Brain microvascular endothelial cell (primary cell): Measurements from ENCODE around the gene MPND.

ENCODE experiments used
- DNase-seq: peaks from one replicate; pipeline ENCODE4 v3.0.0-alpha.2; 2020
- H3K27ac ChIP-seq: fragments of 250-450 bp; sonication (Bioruptor Pico); 2 replicates; pipeline ENCODE4 v1.5.1; 2020; ENCODE audit warnings: mild to moderate bottlenecking, moderate library complexity
- H3K27me3 ChIP-seq: fragments of 250-450 bp; sonication (Bioruptor Pico); replicated peaks from 2 replicates; pipeline ENCODE4 v1.5.1; 2020; ENCODE audit warnings: mild to moderate bottlenecking
- H3K36me3 ChIP-seq: fragments of 250-450 bp; sonication (Bioruptor Pico); replicated peaks from 2 replicates; pipeline ENCODE4 v1.5.1; 2020; ENCODE audit warnings: mild to moderate bottlenecking
- H3K4me3 ChIP-seq: 2 replicates; pipeline ENCODE4 v1.5.1; 2011; ENCODE audit warnings: low read depth, mild to moderate bottlenecking, control low read depth, low read length, moderate library complexity
- in situ Hi-C: cut with HindIII; loops from 2 replicates; pipeline ENCODE4 v1.10.0; 2017; ENCODE audit warnings: low sequenced_read_pairs, low pct_ligation_motif_present
- TF ChIP-seq, protein P1 (sequence below): IDR thresholded peaks from 2 replicates; pipeline ENCODE4 v1.5.1; 2011; ENCODE audit warnings: low read depth, mild to moderate bottlenecking, moderate library complexity, low read length, control low read depth, inconsistent platforms; ENCODE audit errors: missing control alignments

MPND gene

DNA sequence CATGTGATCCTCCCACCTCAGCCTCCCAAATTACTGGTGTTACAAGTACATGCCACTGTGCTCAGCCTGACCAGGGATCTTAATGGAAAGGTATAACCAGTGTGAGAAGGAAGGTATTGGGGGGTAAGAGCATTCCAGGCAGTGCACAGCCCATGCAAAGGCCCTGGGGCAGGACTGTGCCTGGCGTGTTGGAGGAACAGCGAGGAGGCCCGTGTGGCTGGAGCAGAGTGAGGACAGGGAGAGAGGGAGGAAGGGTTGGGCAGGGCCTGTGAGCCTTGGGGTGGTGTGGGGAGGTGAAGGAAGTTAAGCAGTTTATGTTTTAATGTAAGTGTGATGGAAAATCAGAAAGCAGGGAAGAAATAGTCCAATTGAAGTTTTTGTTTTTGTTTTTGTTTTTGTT is 42.8 kb upstream of the MPND start:
- no peak for DNase-seq

GRCh38 chr19:4301590-4302242 is 41.6 kb upstream of the MPND start:
- TF ChIP-seq, protein P1, sequence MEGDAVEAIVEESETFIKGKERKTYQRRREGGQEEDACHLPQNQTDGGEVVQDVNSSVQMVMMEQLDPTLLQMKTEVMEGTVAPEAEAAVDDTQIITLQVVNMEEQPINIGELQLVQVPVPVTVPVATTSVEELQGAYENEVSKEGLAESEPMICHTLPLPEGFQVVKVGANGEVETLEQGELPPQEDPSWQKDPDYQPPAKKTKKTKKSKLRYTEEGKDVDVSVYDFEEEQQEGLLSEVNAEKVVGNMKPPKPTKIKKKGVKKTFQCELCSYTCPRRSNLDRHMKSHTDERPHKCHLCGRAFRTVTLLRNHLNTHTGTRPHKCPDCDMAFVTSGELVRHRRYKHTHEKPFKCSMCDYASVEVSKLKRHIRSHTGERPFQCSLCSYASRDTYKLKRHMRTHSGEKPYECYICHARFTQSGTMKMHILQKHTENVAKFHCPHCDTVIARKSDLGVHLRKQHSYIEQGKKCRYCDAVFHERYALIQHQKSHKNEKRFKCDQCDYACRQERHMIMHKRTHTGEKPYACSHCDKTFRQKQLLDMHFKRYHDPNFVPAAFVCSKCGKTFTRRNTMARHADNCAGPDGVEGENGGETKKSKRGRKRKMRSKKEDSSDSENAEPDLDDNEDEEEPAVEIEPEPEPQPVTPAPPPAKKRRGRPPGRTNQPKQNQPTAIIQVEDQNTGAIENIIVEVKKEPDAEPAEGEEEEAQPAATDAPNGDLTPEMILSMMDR = no peak
- Histone ChIP-seq H3K36me3 (no peaks in the 10 kb centered on the region), H3K27ac (no peak overlapping the region), H3K27me3 (no peaks in the 10 kb centered on the region), H3K4me3 (no peak overlapping the region)
- in situ Hi-C loops = no loop called here
- DNase-seq = no peak

More for the DNA sequence above, 42.8 kb upstream of the MPND start:
- TF ChIP-seq, protein P1 = no peak
- in situ Hi-C loops = no loop called here
- no peak overlapping the region for H3K27ac ChIP-seq
- H3K36me3 ChIP-seq = no peaks in the 10 kb centered on the region
- H3K27me3 ChIP-seq = no peaks in the 10 kb centered on the region
- H3K4me3 ChIP-seq = no peak overlapping the region

GRCh38 chr19:4302243-4302640 is 41.1 kb upstream of the MPND start, which contains the start of gene TMIGD2:
TSS of gene TMIGD2 (minus strand) at chr19:4302389. CDS start at chr19:4302385, 4 bp downstream.
- Histone ChIP-seq H3K27ac (no peak within 1 kb of the TSS), H3K36me3 (no peaks in the 10 kb centered on the region), H3K27me3 (no peaks in the 10 kb centered on the region), H3K4me3 (no peak within 1 kb of the TSS)
- no peak for DNase-seq
- in situ Hi-C loops = no loop called here
- TF ChIP-seq, protein P1 = no peak

DNA sequence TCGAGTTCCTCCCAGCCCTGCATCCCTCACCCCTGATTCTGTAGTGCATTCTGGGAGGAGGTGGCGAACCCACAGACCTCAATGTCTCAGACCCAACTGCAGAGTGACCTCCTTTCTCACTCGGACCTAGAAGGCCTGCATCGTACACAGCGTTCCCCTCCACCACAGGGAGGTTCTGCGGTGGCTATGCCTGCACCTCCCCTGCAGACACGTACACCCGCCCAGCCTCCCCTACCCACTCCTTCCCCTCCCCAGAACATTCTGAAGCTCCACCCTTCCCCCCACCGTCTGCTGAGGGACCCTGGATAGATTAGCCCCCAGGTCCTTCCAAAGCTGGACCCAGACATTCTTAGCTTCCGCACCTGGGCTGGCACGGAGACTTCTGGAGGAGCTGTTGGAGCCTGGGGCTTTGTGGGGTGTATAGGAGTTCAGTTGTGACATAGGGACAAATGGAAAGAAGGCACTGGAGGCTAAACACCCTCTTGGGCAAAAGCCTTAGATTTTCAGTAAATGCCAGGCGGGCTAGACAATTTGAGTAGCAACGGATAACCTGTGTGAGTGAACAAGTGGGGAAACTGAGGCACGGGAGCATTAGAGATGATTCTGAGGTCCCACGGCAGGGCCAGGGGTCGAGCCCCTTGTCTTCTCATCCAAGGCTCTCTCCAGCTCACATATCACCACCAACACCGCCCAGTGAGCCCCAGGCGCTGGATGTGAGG is 39.4 kb upstream of the MPND start:
- in situ Hi-C loops = no loop called here
- DNase-seq = no peak
- H3K27me3 ChIP-seq = no peaks in the 10 kb centered on the region
- H3K36me3 ChIP-seq = no peaks in the 10 kb centered on the region
- H3K27ac ChIP-seq = no peak overlapping the region
- H3K4me3 ChIP-seq = peak overlapping the region; percentile 45
- TF ChIP-seq, protein P1 = no peak

DNA sequence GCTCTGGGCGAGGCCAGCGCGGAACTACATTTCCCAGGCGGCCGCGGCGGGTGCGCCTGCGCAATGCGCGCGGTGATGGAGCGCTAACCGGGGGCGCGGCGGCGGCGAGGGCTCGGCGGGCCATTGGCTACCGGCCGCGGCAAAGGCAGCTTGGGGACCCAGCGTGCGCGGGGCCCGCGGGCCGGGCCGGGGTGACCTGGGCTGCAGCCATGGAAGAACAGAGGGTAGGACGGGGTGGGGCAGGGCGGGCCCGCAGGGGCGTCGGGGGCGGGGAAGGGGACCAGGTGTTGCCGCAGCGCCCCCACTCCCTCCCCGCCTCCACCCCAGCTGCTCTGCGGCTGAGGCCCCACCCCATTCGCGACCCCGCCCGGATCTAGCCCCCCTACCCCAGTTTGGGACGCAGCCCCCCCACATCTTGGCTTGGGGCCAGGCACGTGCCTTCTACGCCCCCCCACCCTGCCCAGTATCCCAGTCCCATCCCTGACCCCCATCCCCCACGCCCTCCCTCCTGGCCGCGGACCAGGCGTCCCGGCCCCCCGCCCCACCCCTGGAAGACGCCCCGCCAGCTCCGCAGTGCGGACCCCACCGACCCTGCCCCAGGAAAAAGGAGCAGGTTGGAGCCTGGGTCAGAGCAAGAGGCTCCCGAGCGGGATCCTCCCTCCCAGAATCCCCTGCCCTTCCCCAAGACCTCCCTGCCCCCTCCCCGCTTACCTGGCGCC is 38.7 kb upstream of the MPND start, which contains the start of gene FSD1:
TSS of gene FSD1 (plus strand) at position 61 of the 719 bp plus-strand sequence. CDS start at position 210, 149 bp downstream.
- Histone ChIP-seq H3K36me3 (no peaks in the 10 kb centered on the region), H3K4me3 (peak within 1 kb of the TSS; percentile 45), H3K27me3 (no peaks in the 10 kb centered on the region), H3K27ac (no peak within 1 kb of the TSS)
- DNase-seq = peak; percentile 30
- TF ChIP-seq, protein P1 = no peak
- in situ Hi-C loops = no loop called here
